Colonic mucosa (tissue), 4 donors: ENCODE results near the gene AP5B1. TPM values are rescaled to one million over a fixed set of nuclear protein-coding genes. Genes with fewer than 3 reads are reported as not detected.

Source experiments
- DNase-seq: peaks from one replicate; pipeline ENCODE4 v3.0.0-alpha.2; 2020
- H3K27ac ChIP-seq: fragments of 200-600 bp; one replicate; pipeline ENCODE4 v1.8.0; 2021
- H3K27me3 ChIP-seq: fragments of 200-600 bp; one replicate; pipeline ENCODE4 v1.8.0; 2021
- H3K36me3 ChIP-seq: fragments of 200-600 bp; one replicate; pipeline ENCODE4 v1.8.0; 2021
- H3K4me1 ChIP-seq: fragments of 200-600 bp; one replicate; pipeline ENCODE4 v1.8.0; 2021; ENCODE audit warnings: mild to moderate bottlenecking
- H3K4me3 ChIP-seq: fragments of 200-600 bp; one replicate; pipeline ENCODE4 v1.8.0; 2021
- H3K9ac ChIP-seq, 2 donors: one replicate each; pipeline ENCODE4 v1.7.0; 2013; ENCODE audit warnings: control low read depth in 2 of 2, low read depth in 2 of 2, low read length in 2 of 2
- H3K9me3 ChIP-seq: fragments of 200-600 bp; one replicate; pipeline ENCODE4 v1.8.0; 2021
- intact Hi-C: fragments of 100-400 bp; cut with DNase I; formaldehyde crosslinking; loops from one replicate; pipeline ENCODE4 v1.14.1; 2022
- total RNA-seq, 2 donors: library from RNA; stranded (reverse); fragmentation: NEBNext Ultra II Directional in 1 of 2; extraction: Animal tissue kit (Norgen Biotek cat#: 25700) in 1 of 2; gene quantifications; one replicate each; pipeline ENCODE4 v1.2.1, GENCODE V29; 2021
- TF ChIP-seq, protein P1 (sequence below): fragments of 200-600 bp; IDR thresholded peaks from one replicate; pipeline ENCODE4 v1.8.0; 2022; ENCODE audit warnings: antibody characterized with exemption, mild to moderate bottlenecking
- donor health status: healthy.
- donor health status: DM: no; HTN: no; CAD: no.
- donor health status: DM: no; HTN: no; CAD: no.

AP5B1 gene
- total RNA-seq, 2 donors from 2014 or later: 17.6 to 20.1 TPM

DNA sequence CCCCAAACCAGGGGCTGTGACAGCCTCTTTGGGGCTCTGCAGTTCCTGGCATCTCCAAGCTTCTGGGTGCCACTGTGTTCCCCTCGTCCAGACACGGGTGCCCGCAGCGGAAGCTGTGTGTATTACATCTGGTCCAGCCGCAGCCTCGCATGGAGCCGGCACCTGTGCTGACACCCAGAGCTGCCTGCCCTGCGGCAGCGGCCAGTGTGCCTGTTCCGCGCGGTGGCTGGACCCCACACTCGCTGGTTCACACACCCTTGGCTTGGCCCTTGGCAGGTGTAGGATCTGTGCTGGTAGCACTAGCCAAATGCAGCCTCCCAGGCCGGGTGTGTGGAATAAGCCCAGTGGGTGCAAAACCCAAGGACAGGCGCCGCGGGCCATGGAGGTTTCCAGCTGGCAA is 35.7 kb downstream of the AP5B1 start:
- H3K4me3 ChIP-seq: no peak overlapping the region
- no peaks in the 10 kb centered on the region for H3K4me1 ChIP-seq
- no peaks in the 10 kb centered on the region for H3K36me3 ChIP-seq
- intact Hi-C loops: no loop called here
- H3K9ac ChIP-seq: no peak overlapping the region
- no peak for DNase-seq
- no peak overlapping the region for H3K27ac ChIP-seq
- no peaks in the 10 kb centered on the region for H3K27me3 ChIP-seq
- TF ChIP-seq, protein P1, sequence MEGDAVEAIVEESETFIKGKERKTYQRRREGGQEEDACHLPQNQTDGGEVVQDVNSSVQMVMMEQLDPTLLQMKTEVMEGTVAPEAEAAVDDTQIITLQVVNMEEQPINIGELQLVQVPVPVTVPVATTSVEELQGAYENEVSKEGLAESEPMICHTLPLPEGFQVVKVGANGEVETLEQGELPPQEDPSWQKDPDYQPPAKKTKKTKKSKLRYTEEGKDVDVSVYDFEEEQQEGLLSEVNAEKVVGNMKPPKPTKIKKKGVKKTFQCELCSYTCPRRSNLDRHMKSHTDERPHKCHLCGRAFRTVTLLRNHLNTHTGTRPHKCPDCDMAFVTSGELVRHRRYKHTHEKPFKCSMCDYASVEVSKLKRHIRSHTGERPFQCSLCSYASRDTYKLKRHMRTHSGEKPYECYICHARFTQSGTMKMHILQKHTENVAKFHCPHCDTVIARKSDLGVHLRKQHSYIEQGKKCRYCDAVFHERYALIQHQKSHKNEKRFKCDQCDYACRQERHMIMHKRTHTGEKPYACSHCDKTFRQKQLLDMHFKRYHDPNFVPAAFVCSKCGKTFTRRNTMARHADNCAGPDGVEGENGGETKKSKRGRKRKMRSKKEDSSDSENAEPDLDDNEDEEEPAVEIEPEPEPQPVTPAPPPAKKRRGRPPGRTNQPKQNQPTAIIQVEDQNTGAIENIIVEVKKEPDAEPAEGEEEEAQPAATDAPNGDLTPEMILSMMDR: no peak
- H3K9me3 ChIP-seq: no peaks in the 10 kb centered on the region

DNA sequence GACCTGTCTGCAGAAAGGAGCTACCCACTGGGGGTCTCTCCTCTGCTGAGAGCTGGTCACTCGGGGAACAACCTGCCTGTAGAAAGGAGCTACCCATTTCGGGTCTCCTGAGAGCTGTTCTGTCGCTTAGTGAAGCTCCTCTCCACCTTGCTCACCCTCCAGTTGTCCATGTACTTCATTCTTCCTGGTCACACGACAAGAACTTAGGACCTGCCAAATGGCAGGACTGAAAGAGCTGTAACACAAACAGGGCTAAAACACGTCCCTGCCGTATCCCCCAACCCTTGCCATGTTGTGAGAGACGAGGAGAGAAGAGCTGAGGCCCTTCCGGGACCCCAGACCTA is 36.1 kb downstream of the AP5B1 start:
- TF ChIP-seq, protein P1: no peak
- no peak for DNase-seq
- no peaks in the 10 kb centered on the region for H3K9me3 ChIP-seq
- H3K36me3 ChIP-seq: no peaks in the 10 kb centered on the region
- H3K27me3 ChIP-seq: no peaks in the 10 kb centered on the region
- no peaks in the 10 kb centered on the region for H3K4me1 ChIP-seq
- no peak overlapping the region for H3K4me3 ChIP-seq
- no peak overlapping the region for H3K9ac ChIP-seq
- intact Hi-C loops: no loop called here
- no peak overlapping the region for H3K27ac ChIP-seq

DNA sequence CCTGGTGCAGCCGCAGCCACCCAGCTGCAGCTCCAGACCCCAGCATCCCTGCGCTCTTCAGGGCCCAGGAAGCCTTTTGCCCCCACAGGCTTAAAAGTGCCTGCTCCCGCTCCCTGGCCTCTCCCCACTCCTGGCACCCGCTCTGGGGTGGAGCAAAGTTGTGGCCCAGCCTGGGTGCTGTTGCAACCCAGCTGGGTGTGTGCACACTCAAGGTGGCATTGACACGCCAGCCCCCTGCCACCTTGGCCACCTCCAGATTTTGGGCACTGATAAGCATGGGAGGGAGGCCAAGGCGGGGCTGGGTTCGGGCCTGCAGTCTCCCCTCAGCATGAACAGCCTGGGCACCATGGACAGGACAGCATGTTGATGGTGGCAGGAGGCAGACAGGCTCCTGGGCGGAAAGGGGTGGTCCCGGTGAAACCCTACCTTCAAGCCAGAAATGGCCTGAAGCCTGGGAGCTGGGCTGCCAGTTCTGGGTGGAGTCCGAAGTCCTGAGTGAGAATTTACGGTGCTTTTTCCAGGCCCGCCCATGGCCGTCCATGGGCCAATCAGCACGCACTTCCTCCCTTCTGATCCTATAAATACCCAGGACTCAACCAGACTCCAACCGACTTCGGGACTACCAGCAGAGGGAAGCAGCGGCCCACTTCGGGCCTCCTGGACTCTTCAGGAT is 36.6 kb downstream of the AP5B1 start:
- Histone ChIP-seq H3K4me3 (no peak overlapping the region), H3K36me3 (no peaks in the 10 kb centered on the region), H3K9me3 (no peaks in the 10 kb centered on the region), H3K27ac (no peak overlapping the region), H3K9ac (no peak overlapping the region), H3K27me3 (no peaks in the 10 kb centered on the region), H3K4me1 (no peaks in the 10 kb centered on the region)
- DNase-seq: peak; percentile 68
- intact Hi-C loops: no loop called here
- TF ChIP-seq, protein P1: no peak

DNA sequence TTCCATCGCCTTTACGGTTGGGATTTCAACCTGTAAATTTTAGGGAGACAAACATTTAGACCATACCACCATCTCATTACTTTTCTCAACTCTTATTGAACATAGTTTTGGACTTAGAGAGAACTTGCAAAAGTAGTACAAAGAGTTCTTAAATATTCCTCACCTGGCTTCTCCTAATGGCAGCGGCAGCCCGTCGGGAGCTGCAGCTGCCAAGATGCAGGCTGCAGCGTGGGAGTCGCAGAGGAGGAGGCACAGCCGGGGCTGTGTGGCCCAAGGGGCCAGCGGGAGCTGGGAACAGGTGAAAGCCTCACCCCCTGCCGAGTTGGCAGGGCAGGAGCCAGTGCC is 37.1 kb downstream of the AP5B1 start:
- TF ChIP-seq, protein P1: no peak
- Histone ChIP-seq H3K9me3 (no peaks in the 10 kb centered on the region), H3K27ac (no peak overlapping the region), H3K27me3 (no peaks in the 10 kb centered on the region), H3K4me3 (no peak overlapping the region), H3K36me3 (no peaks in the 10 kb centered on the region), H3K9ac (no peak overlapping the region), H3K4me1 (no peaks in the 10 kb centered on the region)
- DNase-seq: no peak
- intact Hi-C loops: no loop called here

DNA sequence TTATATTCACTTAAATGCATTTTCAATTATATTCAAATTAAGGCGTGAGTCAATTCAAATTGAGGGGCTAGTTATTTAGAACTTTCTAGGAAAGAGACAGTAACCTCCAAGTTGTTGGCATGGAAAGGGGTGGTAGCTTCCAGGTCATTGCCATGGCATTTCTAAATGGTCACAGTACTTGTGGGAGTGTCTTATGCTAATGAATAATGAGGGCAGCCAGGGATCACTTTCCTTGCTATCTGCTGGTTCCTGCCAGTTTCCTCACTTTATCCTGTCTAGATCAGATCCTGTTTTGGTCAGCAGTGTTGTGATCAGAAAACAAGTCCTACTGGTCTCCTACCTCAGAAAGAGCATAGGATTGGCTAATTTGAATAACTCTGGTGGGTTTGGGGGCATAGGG is 38.4 kb downstream of the AP5B1 start:
- Histone ChIP-seq H3K9me3 (no peaks in the 10 kb centered on the region), H3K4me1 (no peaks in the 10 kb centered on the region), H3K4me3 (no peak overlapping the region), H3K27me3 (no peaks in the 10 kb centered on the region), H3K36me3 (no peaks in the 10 kb centered on the region), H3K27ac (no peak overlapping the region), H3K9ac (no peak overlapping the region)
- no peak for DNase-seq
- intact Hi-C loops: no loop called here
- TF ChIP-seq, protein P1: no peak
